HepG2 (cell line): Measurements from ENCODE around the gene KIF6. TPM values are rescaled to one million over a fixed set of nuclear protein-coding genes. Genes with fewer than 3 reads are reported as not detected.

Experiments
- ATAC-seq: fragments of 200-7000 bp; cut with Tn5 transposase; 3 replicates; pipeline ENCODE4 v1.9.1; 2020; ENCODE audit warnings: mild to moderate bottlenecking, moderate library complexity
- BruUV-seq: library from RNA; stranded (reverse); fragments of 400-500 nt; replicated peaks from 2 replicates; lab custom pipeline; 2021; lab: Mats Ljungman, UMichigan
- CTCF ChIA-PET: fragments of 300-600 bp; formaldehyde crosslinking; extraction: SDS; loops from one replicate; lab custom pipeline; 2021; ENCODE audit warnings: low total read pairs, inconsistent platforms, low intra/inter-chr PET ratio; lab: Yijun Ruan, JAX
- POLR2A ChIA-PET: fragments of 350-600 bp; sonication (Branson Sonifier 250); formaldehyde crosslinking; loops from one replicate; lab custom pipeline; 2020; ENCODE audit warnings: antibody characterized with exemption, inconsistent platforms; lab: Yijun Ruan, JAX
- DNase-seq: peaks from one replicate; pipeline ENCODE4 v3.0.0-alpha.2; 2015; ENCODE audit warnings: low spot score
- FAIRE-seq: peaks from 3 replicates; lab custom pipeline; 2011; peaks lifted over from hg19 to GRCh38; lab: Jason Lieb, UNC
- H2AFZ ChIP-seq: one replicate; pipeline ENCODE4 v1.6.1; 2011; ENCODE audit warnings: low read length, inconsistent platforms
- H3K27ac ChIP-seq: fragments of 300-600 bp; 3 replicates; pipeline ENCODE4 v1.8.0; 2011; ENCODE audit warnings: mixed run types, mild to moderate bottlenecking, mixed read lengths, low read length, inconsistent platforms; ENCODE audit not compliant: insufficient read depth; ENCODE audit errors: extremely low read length
- H3K27me3 ChIP-seq, 2 experiments: fragments of 200-600 bp in 1 of 2; 2 replicates in 1 of 2; 3 replicates in 1 of 2; pipeline versions ENCODE4 v1.6.0 to v1.8.0; 2011; ENCODE audit warnings: low read length in 2 of 2, mild to moderate bottlenecking in 2 of 2, moderate library complexity in 2 of 2, inconsistent platforms in 1 of 2; ENCODE audit not compliant: insufficient read depth in 2 of 2, control insufficient read depth in 1 of 2
- H3K36me3 ChIP-seq, 2 experiments: fragments of 200-600 bp in 1 of 2; replicated peaks in 1 of 2; 2 replicates in 1 of 2; 3 replicates in 1 of 2; pipeline versions ENCODE4 v1.5.1 to v1.8.0; 2011; ENCODE audit warnings: low read length in 2 of 2, inconsistent platforms in 1 of 2; ENCODE audit not compliant: insufficient read depth in 2 of 2, control insufficient read depth in 1 of 2
- H3K4me1 ChIP-seq: 2 replicates; pipeline ENCODE4 v1.5.1; 2012; ENCODE audit warnings: low read length, inconsistent platforms; ENCODE audit not compliant: insufficient read depth
- H3K4me2 ChIP-seq: 2 replicates; pipeline ENCODE4 v1.6.0; 2011; ENCODE audit warnings: low read depth, low read length, inconsistent platforms
- H3K4me3 ChIP-seq, 3 experiments: fragments of 200-600 bp in 1 of 3; sonication (generic), shearing (Covaris generic) in 1 of 3; replicated peaks in 1 of 3; 2 replicates each; pipeline ENCODE4 v1.5.1; 2011 to 2016; ENCODE audit warnings: low read length in 3 of 3, inconsistent platforms in 2 of 3, low read depth in 2 of 3, mild to moderate bottlenecking in 2 of 3, control low read depth in 1 of 3, mixed read lengths in 1 of 3; ENCODE audit not compliant: insufficient read depth in 1 of 3
- H3K79me2 ChIP-seq: one replicate; pipeline ENCODE4 v1.6.1; 2011; ENCODE audit warnings: low read length, inconsistent platforms; ENCODE audit not compliant: insufficient read depth
- H3K9ac ChIP-seq: 2 replicates; pipeline ENCODE4 v1.6.0; 2011; ENCODE audit warnings: mild to moderate bottlenecking, low read depth, low read length, inconsistent platforms; ENCODE audit not compliant: insufficient read depth
- H3K9me3 ChIP-seq: 2 replicates; pipeline ENCODE4 v1.5.1; 2012; ENCODE audit warnings: mild to moderate bottlenecking, low read length
- H4K20me1 ChIP-seq: 2 replicates; pipeline ENCODE4 v1.6.0; 2011; ENCODE audit warnings: inconsistent platforms, mild to moderate bottlenecking, low read length, moderate library complexity; ENCODE audit not compliant: insufficient read depth
- HNRNPL ChIP-seq: fragments of 200-400 bp; formaldehyde crosslinking; IDR thresholded peaks from 2 replicates; pipeline ENCODE4 v1.6.1; 2017; ENCODE audit warnings: mild to moderate bottlenecking, low read depth, low read length
- STAG1 ChIP-seq: sonication (generic); formaldehyde crosslinking; IDR thresholded peaks from 2 replicates; pipeline ENCODE4 v1.4.0; 2020; ENCODE audit warnings: missing genetic modification reagents
- ZBTB21 ChIP-seq: sonication (generic); formaldehyde crosslinking; IDR thresholded peaks from 2 replicates; pipeline ENCODE4 v1.4.0; 2020; ENCODE audit warnings: missing genetic modification reagents
- ZNF282 ChIP-seq: fragments of 450-650 bp; IDR thresholded peaks from 2 replicates; pipeline ENCODE4 v1.6.1; 2018; ENCODE audit not compliant: partially characterized antibody
- in situ Hi-C: cut with HindIII; loops from 2 replicates; pipeline ENCODE4 v1.10.0; 2017; ENCODE audit warnings: low pct_unique_long_range_greater_than_20kb; ENCODE audit not compliant: extremely low pct_ligation_motif_present
- intact Hi-C: fragments of 100-400 bp; cut with micrococcal nuclease; formaldehyde crosslinking; loops from one replicate; pipeline ENCODE4 v1.10.0; 2022; ENCODE audit not compliant: unreplicated experiment
- polyA plus RNA-seq, 8 experiments: library from polyadenylated mRNA; depleted of rRNA in 3 of 8; stranded (reverse) in 7 of 8; unstranded in 1 of 8; fragments of >200 nt; fragmentation: Illumina TruSeq in 4 of 8; extraction: Trizol in 4 of 8; gene quantifications; 2 replicates each; pipeline versions ENCODE4 v1.2.1 to v1.2.3, GENCODE V29; 2011 to 2016; ENCODE audit warnings: low read depth in 4 of 8, missing spikeins in 1 of 8, mixed read lengths in 1 of 8; ENCODE audit not compliant: insufficient read depth in 1 of 8
- total RNA-seq, 5 experiments: library from RNA; depleted of rRNA; stranded (reverse); fragments of >200 nt; fragmentation: Illumina TruSeq; extraction: Trizol; gene quantifications; 2 replicates each; pipeline ENCODE4 v1.2.3, GENCODE V29; 2016; ENCODE audit warnings: low read depth in 1 of 5
- TF ChIP-seq, protein P1 (sequence below): sonication (generic); formaldehyde crosslinking; conservative IDR thresholded peaks from 2 replicates; pipeline ENCODE4 v1.8.1; 2023; ENCODE audit warnings: missing genetic modification reagents
- TF ChIP-seq, protein P2 (sequence below): sonication (generic); formaldehyde crosslinking; IDR thresholded peaks from 2 replicates; pipeline ENCODE4 v1.4.0; 2020; ENCODE audit warnings: missing genetic modification reagents, borderline replicate concordance
- TF ChIP-seq, protein P3 (sequence below): sonication (generic); formaldehyde crosslinking; IDR thresholded peaks from one replicate; pipeline ENCODE4 v1.5.1; 2020; ENCODE audit warnings: mild to moderate bottlenecking, missing genetic modification reagents; ENCODE audit errors: not compliant biosample characterization

Gene KIF6
- total and polyA plus RNA-seq, 2 of the 13 experiments (the other 11 are each of a cell fraction or from before 2014, with no cell fraction given) = 0.04 to 0.27 TPM

DNA sequence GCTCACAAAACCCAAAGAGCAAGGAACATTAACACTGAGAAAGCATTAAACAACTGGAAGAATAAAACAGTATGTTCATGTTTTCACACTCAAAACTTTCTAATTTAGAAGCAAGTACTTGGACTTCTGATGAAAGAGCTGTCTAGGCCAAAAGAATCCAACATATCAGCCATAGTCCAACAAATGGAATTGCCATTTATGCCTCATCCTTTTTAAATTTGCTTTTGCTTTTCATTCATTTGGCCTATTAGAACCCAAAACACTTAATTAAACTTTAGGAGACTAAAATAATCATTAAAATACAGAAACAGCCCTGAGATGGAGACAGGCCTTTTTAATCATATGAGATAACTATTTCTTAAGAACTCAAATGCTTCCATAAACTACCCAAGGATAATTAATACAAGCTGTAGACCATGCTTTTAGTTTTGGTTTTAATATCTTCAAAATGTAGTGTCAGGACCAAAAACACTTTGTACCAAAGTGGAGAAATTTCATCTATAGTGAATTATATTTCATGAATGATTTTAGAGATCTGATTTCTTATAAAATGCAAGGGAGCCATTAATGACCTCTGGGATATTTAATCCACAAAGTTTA is 166.5 kb downstream of the KIF6 start:
- in situ Hi-C loops = no loop called here
- TF ChIP-seq HNRNPL = no peak
- TF ChIP-seq, protein P1, sequence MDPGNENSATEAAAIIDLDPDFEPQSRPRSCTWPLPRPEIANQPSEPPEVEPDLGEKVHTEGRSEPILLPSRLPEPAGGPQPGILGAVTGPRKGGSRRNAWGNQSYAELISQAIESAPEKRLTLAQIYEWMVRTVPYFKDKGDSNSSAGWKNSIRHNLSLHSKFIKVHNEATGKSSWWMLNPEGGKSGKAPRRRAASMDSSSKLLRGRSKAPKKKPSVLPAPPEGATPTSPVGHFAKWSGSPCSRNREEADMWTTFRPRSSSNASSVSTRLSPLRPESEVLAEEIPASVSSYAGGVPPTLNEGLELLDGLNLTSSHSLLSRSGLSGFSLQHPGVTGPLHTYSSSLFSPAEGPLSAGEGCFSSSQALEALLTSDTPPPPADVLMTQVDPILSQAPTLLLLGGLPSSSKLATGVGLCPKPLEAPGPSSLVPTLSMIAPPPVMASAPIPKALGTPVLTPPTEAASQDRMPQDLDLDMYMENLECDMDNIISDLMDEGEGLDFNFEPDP (CRISPR knock-in tag) = no peak
- TF ChIP-seq ZBTB21 = no peak
- TF ChIP-seq, protein P2, sequence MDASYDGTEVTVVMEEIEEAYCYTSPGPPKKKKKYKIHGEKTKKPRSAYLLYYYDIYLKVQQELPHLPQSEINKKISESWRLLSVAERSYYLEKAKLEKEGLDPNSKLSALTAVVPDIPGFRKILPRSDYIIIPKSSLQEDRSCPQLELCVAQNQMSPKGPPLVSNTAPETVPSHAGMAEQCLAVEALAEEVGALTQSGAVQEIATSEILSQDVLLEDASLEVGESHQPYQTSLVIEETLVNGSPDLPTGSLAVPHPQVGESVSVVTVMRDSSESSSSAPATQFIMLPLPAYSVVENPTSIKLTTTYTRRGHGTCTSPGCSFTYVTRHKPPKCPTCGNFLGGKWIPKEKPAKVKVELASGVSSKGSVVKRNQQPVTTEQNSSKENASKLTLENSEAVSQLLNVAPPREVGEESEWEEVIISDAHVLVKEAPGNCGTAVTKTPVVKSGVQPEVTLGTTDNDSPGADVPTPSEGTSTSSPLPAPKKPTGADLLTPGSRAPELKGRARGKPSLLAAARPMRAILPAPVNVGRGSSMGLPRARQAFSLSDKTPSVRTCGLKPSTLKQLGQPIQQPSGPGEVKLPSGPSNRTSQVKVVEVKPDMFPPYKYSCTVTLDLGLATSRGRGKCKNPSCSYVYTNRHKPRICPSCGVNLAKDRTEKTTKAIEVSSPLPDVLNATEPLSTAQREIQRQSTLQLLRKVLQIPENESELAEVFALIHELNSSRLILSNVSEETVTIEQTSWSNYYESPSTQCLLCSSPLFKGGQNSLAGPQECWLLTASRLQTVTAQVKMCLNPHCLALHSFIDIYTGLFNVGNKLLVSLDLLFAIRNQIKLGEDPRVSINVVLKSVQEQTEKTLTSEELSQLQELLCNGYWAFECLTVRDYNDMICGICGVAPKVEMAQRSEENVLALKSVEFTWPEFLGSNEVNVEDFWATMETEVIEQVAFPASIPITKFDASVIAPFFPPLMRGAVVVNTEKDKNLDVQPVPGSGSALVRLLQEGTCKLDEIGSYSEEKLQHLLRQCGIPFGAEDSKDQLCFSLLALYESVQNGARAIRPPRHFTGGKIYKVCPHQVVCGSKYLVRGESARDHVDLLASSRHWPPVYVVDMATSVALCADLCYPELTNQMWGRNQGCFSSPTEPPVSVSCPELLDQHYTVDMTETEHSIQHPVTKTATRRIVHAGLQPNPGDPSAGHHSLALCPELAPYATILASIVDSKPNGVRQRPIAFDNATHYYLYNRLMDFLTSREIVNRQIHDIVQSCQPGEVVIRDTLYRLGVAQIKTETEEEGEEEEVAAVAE (CRISPR knock-in tag) = no peak
- TF ChIP-seq, protein P3, sequence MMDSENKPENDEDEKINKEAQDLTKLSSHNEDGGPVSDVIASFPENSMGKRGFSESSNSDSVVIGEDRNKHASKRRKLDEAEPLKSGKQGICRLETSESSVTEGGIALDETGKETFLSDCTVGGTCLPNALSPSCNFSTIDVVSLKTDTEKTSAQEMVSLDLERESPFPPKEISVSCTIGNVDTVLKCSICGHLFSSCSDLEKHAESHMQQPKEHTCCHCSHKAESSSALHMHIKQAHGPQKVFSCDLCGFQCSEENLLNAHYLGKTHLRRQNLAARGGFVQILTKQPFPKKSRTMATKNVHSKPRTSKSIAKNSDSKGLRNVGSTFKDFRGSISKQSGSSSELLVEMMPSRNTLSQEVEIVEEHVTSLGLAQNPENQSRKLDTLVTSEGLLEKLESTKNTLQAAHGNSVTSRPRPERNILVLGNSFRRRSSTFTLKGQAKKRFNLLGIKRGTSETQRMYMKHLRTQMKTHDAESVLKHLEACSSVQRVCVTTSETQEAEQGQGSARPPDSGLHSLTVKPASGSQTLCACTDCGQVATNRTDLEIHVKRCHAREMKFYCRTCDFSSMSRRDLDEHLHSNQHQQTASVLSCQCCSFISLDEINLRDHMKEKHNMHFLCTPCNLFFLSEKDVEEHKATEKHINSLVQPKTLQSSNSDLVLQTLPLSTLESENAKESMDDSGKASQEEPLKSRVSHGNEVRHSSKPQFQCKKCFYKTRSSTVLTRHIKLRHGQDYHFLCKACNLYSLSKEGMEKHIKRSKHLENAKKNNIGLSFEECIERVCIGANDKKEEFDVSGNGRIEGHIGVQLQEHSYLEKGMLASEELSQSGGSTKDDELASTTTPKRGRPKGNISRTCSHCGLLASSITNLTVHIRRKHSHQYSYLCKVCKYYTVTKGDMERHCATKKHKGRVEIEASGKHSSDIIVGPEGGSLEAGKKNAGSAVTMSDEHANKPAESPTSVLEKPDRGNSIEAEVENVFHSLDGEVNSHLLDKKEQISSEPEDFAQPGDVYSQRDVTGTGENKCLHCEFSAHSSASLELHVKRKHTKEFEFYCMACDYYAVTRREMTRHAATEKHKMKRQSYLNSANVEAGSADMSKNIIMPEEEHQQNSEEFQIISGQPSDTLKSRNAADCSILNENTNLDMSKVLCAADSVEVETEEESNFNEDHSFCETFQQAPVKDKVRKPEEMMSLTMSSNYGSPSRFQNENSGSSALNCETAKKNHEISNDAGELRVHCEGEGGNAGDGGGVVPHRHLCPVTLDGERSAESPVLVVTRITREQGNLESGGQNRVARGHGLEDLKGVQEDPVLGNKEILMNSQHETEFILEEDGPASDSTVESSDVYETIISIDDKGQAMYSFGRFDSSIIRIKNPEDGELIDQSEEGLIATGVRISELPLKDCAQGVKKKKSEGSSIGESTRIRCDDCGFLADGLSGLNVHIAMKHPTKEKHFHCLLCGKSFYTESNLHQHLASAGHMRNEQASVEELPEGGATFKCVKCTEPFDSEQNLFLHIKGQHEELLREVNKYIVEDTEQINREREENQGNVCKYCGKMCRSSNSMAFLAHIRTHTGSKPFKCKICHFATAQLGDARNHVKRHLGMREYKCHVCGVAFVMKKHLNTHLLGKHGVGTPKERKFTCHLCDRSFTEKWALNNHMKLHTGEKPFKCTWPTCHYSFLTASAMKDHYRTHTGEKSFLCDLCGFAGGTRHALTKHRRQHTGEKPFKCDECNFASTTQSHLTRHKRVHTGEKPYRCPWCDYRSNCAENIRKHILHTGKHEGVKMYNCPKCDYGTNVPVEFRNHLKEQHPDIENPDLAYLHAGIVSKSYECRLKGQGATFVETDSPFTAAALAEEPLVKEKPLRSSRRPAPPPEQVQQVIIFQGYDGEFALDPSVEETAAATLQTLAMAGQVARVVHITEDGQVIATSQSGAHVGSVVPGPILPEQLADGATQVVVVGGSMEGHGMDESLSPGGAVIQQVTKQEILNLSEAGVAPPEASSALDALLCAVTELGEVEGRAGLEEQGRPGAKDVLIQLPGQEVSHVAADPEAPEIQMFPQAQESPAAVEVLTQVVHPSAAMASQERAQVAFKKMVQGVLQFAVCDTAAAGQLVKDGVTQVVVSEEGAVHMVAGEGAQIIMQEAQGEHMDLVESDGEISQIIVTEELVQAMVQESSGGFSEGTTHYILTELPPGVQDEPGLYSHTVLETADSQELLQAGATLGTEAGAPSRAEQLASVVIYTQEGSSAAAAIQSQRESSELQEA (CRISPR knock-in tag) = no peak
- no peak for TF ChIP-seq ZNF282
- TF ChIP-seq STAG1 (CRISPR knock-in tag) = no peak
- Histone ChIP-seq H3K9ac (no peak overlapping the region), H2AFZ (no peak overlapping the region), H3K9me3 (no peaks in the 10 kb centered on the region), H4K20me1 (no peaks in the 10 kb centered on the region), H3K4me3 (no peak overlapping the region), H3K27ac (no peak overlapping the region), H3K27me3 (no peaks in the 10 kb centered on the region; a peak in 2 of 5 replicates), H3K79me2 (no peaks in the 10 kb centered on the region), H3K4me1 (no peaks in the 10 kb centered on the region), H3K4me2 (no peak overlapping the region), H3K36me3 (no peaks in the 10 kb centered on the region)
- DNase-seq = no peak
- POLR2A ChIA-PET = no interaction called here
- BruUV-seq = no TSS peak
- no peak for ATAC-seq
- CTCF ChIA-PET = no interaction called here
- FAIRE-seq = no peak
- intact Hi-C loops = no loop called here
